HL-60 (cell line): ENCODE data around the gene DHRSX.

Experiments
- DNase-seq, 2 experiments: peaks; one replicate each; pipeline ENCODE4 v3.0.0-alpha.2; 2010 to 2020; ENCODE audit warnings: low read depth in 1 of 2, low spot score in 1 of 2
- H3K27ac ChIP-seq: fragments of 250-450 bp; sonication (Bioruptor Pico); replicated peaks from 2 replicates; pipeline ENCODE4 v1.5.1; 2020; ENCODE audit warnings: mild to moderate bottlenecking, moderate library complexity
- H3K27me3 ChIP-seq: fragments of 250-450 bp; sonication (Bioruptor Pico); 2 replicates; pipeline ENCODE4 v1.5.1; 2021; ENCODE audit warnings: mild to moderate bottlenecking, moderate library complexity; ENCODE audit not compliant: insufficient read depth, poor library complexity, severe bottlenecking
- H3K4me3 ChIP-seq: replicated peaks from 2 replicates; pipeline ENCODE4 v1.5.1; 2011; ENCODE audit warnings: mild to moderate bottlenecking, control low read depth, low read length; ENCODE audit not compliant: insufficient read depth
- GABPA ChIP-seq: IDR thresholded peaks from 2 replicates; pipeline ENCODE4 v1.6.1; 2012; ENCODE audit warnings: low read depth
- POLR2AphosphoS5 ChIP-seq: IDR thresholded peaks from 2 replicates; pipeline ENCODE4 v1.6.1; 2012; ENCODE audit warnings: low read depth
- SPI1 ChIP-seq: IDR thresholded peaks from 2 replicates; pipeline ENCODE4 v1.6.1; 2012; ENCODE audit warnings: low read depth, mild to moderate bottlenecking, borderline replicate concordance
- TF ChIP-seq, protein P1 (sequence below): IDR thresholded peaks from 2 replicates; pipeline ENCODE4 v1.6.1; 2012; ENCODE audit warnings: low read depth; ENCODE audit not compliant: insufficient replicate concordance
- TF ChIP-seq, protein P2 (sequence below): IDR thresholded peaks from one replicate; pipeline ENCODE4 v1.5.1; 2011; ENCODE audit warnings: low read length, control low read depth, inconsistent platforms; ENCODE audit not compliant: insufficient read depth

The DHRSX gene

DNA sequence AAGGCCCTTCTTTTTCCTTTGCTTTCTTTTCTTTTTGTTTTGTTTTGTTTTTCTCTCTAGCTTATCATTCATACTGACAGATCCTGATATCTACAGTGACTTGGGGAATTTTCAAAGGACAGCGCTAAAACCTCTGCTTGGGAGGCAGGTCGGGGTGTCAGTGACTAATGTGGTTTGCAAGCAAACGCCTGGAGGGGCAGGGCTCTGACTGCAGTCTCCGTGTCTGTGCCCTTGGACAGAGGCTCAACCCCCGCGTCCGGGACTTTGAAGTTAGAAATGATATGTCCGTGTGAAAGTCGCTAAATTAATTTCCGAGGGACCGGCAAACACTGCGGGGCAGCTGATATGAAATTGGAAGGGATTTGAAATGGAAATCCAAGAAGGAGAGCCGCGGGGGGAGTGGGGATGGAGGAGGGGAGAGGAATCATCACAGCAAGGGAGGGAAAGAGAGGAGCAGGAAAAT, 312.4 kb downstream of the DHRSX start:
- TF ChIP-seq, protein P1, sequence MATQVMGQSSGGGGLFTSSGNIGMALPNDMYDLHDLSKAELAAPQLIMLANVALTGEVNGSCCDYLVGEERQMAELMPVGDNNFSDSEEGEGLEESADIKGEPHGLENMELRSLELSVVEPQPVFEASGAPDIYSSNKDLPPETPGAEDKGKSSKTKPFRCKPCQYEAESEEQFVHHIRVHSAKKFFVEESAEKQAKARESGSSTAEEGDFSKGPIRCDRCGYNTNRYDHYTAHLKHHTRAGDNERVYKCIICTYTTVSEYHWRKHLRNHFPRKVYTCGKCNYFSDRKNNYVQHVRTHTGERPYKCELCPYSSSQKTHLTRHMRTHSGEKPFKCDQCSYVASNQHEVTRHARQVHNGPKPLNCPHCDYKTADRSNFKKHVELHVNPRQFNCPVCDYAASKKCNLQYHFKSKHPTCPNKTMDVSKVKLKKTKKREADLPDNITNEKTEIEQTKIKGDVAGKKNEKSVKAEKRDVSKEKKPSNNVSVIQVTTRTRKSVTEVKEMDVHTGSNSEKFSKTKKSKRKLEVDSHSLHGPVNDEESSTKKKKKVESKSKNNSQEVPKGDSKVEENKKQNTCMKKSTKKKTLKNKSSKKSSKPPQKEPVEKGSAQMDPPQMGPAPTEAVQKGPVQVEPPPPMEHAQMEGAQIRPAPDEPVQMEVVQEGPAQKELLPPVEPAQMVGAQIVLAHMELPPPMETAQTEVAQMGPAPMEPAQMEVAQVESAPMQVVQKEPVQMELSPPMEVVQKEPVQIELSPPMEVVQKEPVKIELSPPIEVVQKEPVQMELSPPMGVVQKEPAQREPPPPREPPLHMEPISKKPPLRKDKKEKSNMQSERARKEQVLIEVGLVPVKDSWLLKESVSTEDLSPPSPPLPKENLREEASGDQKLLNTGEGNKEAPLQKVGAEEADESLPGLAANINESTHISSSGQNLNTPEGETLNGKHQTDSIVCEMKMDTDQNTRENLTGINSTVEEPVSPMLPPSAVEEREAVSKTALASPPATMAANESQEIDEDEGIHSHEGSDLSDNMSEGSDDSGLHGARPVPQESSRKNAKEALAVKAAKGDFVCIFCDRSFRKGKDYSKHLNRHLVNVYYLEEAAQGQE: no peak
- no peak for TF ChIP-seq SPI1
- TF ChIP-seq POLR2AphosphoS5: no peak
- no peak for TF ChIP-seq GABPA
- TF ChIP-seq, protein P2, sequence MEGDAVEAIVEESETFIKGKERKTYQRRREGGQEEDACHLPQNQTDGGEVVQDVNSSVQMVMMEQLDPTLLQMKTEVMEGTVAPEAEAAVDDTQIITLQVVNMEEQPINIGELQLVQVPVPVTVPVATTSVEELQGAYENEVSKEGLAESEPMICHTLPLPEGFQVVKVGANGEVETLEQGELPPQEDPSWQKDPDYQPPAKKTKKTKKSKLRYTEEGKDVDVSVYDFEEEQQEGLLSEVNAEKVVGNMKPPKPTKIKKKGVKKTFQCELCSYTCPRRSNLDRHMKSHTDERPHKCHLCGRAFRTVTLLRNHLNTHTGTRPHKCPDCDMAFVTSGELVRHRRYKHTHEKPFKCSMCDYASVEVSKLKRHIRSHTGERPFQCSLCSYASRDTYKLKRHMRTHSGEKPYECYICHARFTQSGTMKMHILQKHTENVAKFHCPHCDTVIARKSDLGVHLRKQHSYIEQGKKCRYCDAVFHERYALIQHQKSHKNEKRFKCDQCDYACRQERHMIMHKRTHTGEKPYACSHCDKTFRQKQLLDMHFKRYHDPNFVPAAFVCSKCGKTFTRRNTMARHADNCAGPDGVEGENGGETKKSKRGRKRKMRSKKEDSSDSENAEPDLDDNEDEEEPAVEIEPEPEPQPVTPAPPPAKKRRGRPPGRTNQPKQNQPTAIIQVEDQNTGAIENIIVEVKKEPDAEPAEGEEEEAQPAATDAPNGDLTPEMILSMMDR: no peak
- DNase-seq: no peak
- no peak overlapping the region for H3K4me3 ChIP-seq
- H3K27me3 ChIP-seq: no peaks in the 10 kb centered on the region
- no peak overlapping the region for H3K27ac ChIP-seq

DNA sequence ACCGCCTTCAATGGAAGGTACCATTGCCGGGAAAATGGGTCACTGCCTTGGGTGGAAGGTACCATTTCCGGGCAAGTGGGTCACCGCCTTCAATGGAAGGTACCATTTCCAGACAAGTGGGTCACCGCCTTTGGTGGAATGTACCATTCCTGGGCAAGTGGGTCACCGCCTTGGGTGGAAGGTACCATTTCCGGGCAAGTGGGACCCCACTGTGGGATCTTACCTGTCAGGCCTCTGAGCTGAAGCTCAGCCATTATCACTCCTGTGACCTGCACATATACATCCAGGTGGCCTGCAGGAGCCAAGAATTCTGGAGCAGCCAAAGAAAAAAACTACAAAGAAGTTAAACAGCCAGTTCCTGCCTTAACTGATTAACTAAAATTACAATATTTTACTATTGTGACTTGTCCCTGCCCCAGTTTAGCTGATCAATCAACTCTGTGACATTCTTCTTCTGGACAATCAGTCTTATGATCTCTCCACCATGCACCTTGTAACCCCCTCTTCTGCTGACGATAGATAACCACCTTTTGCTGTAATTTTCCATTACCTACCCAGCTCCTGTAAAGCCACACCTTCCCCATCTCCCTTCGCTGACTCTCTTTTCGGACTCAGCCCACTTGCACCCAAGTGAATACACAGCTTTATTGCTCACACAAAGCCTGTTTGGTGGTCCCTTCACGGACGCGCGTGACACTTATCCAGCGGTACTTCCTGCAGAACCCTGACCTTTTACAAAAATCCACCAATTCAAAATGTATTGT, 313.2 kb downstream of the DHRSX start:
- H3K27me3 ChIP-seq: no peaks in the 10 kb centered on the region
- no peak overlapping the region for H3K4me3 ChIP-seq
- no peak overlapping the region for H3K27ac ChIP-seq
- TF ChIP-seq GABPA (no peak), SPI1 (no peak), POLR2AphosphoS5 (no peak)
- TF ChIP-seq, protein P2: no peak
- TF ChIP-seq, protein P1: no peak
- no peak for DNase-seq

DNA sequence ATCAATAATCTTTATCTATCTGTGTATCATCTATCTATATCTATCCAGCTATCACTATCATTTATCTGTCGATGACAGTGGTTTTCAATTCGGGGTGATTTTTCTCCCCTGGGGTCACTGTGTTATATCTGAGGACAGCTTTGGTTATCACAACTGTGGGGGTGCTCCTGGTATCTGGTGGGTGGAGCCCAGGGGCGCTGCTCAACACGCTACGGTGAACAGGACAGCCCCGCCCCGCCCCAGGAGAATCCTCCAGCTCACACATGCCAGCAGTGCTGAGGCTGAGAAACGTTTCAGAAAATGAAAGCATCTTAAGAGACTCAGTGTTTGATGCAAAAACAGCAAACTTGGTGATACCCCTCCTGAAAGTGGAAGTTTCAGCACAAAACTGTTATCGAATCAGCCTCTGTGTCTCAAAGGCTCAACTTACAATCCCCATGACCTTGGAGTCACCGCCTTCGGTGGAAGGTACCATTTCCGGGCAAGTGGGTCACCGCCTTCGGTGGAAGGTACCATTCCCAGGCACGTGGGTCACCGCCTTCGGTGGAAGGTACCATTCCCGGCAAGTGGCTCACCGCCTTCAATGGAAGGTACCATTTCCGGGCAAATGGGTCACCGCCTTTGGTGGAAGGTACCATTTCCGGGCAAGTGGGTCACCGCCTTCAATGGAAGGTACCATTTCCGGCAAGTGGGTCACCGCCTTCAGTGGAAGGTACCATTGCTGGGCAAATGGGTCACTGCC, 315.3 kb downstream of the DHRSX start:
- TF ChIP-seq GABPA (no peak), POLR2AphosphoS5 (no peak), SPI1 (no peak)
- TF ChIP-seq, protein P2: no peak
- TF ChIP-seq, protein P1: no peak
- no peak for DNase-seq
- no peak overlapping the region for H3K4me3 ChIP-seq
- no peak overlapping the region for H3K27ac ChIP-seq
- H3K27me3 ChIP-seq: no peaks in the 10 kb centered on the region
